ENCODE results near the gene DTX2. TPM values are rescaled to one million over a fixed set of nuclear protein-coding genes. Genes with fewer than 3 reads are reported as not detected.
"Not testable (repeated sequence)": the region's sequence is repeated elsewhere in the genome, so short reads cannot be mapped to it uniquely, and the experiment has no call there.

The DTX2 gene
- polyA plus RNA-seq, 1 donor from 2014 or later, result 2.4 TPM

- H3K4me3 ChIP-seq (ENCODE audit: low read length); H4K20me1 ChIP-seq (ENCODE audit: insufficient read depth); H3K36me3 ChIP-seq (ENCODE audit: insufficient read depth, low read length); H3K9ac ChIP-seq (ENCODE audit: low read length); H2AFZ ChIP-seq (ENCODE audit: low read depth, low read length); H3K9me3 ChIP-seq (ENCODE audit: low read length); H3K4me2 ChIP-seq (ENCODE audit: low read length); H3K9me2 ChIP-seq (ENCODE audit: insufficient read depth, low read length); H3K27me3 ChIP-seq (ENCODE audit: insufficient read depth, low read depth, low read length); H3K79me2 ChIP-seq (replicated peaks; ENCODE audit: insufficient read depth, low read length); H3F3A ChIP-seq (ENCODE audit: insufficient read depth, low read length, poor library complexity, severe bottlenecking); H3K27ac ChIP-seq (ENCODE audit: low read length): not testable (repeated sequence)
Observed at GRCh38 chr7:76441792-76442191, 19.7 kb upstream of the DTX2 start.

- not testable (repeated sequence) for H3K9ac ChIP-seq (ENCODE audit: low read length); H4K20me1 ChIP-seq (ENCODE audit: insufficient read depth); H3K27me3 ChIP-seq (ENCODE audit: insufficient read depth, low read depth, low read length); H3K4me3 ChIP-seq (ENCODE audit: low read length); H3K4me2 ChIP-seq (ENCODE audit: low read length); H2AFZ ChIP-seq (ENCODE audit: low read depth, low read length); H3K79me2 ChIP-seq (replicated peaks; ENCODE audit: insufficient read depth, low read length); H3K9me2 ChIP-seq (ENCODE audit: insufficient read depth, low read length); H3K36me3 ChIP-seq (ENCODE audit: insufficient read depth, low read length); H3K27ac ChIP-seq (ENCODE audit: low read length); H3K9me3 ChIP-seq (ENCODE audit: low read length); H3F3A ChIP-seq (ENCODE audit: insufficient read depth, low read length, poor library complexity, severe bottlenecking)
Observed at GRCh38 chr7:76442664-76443446, 18.7 kb upstream of the DTX2 start.

GRCh38 chr7:76443846-76444245 lies 17.7 kb upstream of the DTX2 start:
- H3K27me3 ChIP-seq (ENCODE audit: insufficient read depth, low read depth, low read length); H3K9me3 ChIP-seq (ENCODE audit: low read length); H3K9ac ChIP-seq (ENCODE audit: low read length); H3K36me3 ChIP-seq (ENCODE audit: insufficient read depth, low read length); H3K4me2 ChIP-seq (ENCODE audit: low read length); H2AFZ ChIP-seq (ENCODE audit: low read depth, low read length); H3K9me2 ChIP-seq (ENCODE audit: insufficient read depth, low read length); H4K20me1 ChIP-seq (ENCODE audit: insufficient read depth); H3K79me2 ChIP-seq (replicated peaks; ENCODE audit: insufficient read depth, low read length); H3K4me3 ChIP-seq (ENCODE audit: low read length); H3K27ac ChIP-seq (ENCODE audit: low read length); H3F3A ChIP-seq (ENCODE audit: insufficient read depth, low read length, poor library complexity, severe bottlenecking): not testable (repeated sequence)

GRCh38 chr7:76445577-76446008 lies 15.9 kb upstream of the DTX2 start:
- not testable (repeated sequence) for H3K27ac ChIP-seq (ENCODE audit: low read length); H3F3A ChIP-seq (ENCODE audit: insufficient read depth, low read length, poor library complexity, severe bottlenecking); H2AFZ ChIP-seq (ENCODE audit: low read depth, low read length); H3K27me3 ChIP-seq (ENCODE audit: insufficient read depth, low read depth, low read length); H4K20me1 ChIP-seq (ENCODE audit: insufficient read depth); H3K79me2 ChIP-seq (replicated peaks; ENCODE audit: insufficient read depth, low read length); H3K9ac ChIP-seq (ENCODE audit: low read length); H3K9me3 ChIP-seq (ENCODE audit: low read length); H3K4me2 ChIP-seq (ENCODE audit: low read length); H3K36me3 ChIP-seq (ENCODE audit: insufficient read depth, low read length); H3K9me2 ChIP-seq (ENCODE audit: insufficient read depth, low read length); H3K4me3 ChIP-seq (ENCODE audit: low read length)

GRCh38 chr7:76457017-76457416 lies 4.5 kb upstream of the DTX2 start:
- H3F3A ChIP-seq (ENCODE audit: insufficient read depth, low read length, poor library complexity, severe bottlenecking); H3K27me3 ChIP-seq (ENCODE audit: insufficient read depth, low read depth, low read length); H3K4me2 ChIP-seq (ENCODE audit: low read length); H3K79me2 ChIP-seq (replicated peaks; ENCODE audit: insufficient read depth, low read length); H3K9ac ChIP-seq (ENCODE audit: low read length); H4K20me1 ChIP-seq (ENCODE audit: insufficient read depth); H3K9me3 ChIP-seq (ENCODE audit: low read length); H2AFZ ChIP-seq (ENCODE audit: low read depth, low read length); H3K4me3 ChIP-seq (ENCODE audit: low read length); H3K9me2 ChIP-seq (ENCODE audit: insufficient read depth, low read length); H3K36me3 ChIP-seq (ENCODE audit: insufficient read depth, low read length); H3K27ac ChIP-seq (ENCODE audit: low read length): not testable (repeated sequence)

GRCh38 chr7:76458504-76458903 lies 3.0 kb upstream of the DTX2 start:
- H3K4me2 ChIP-seq (ENCODE audit: low read length); H3K36me3 ChIP-seq (ENCODE audit: insufficient read depth, low read length); H3K9ac ChIP-seq (ENCODE audit: low read length); H4K20me1 ChIP-seq (ENCODE audit: insufficient read depth); H2AFZ ChIP-seq (ENCODE audit: low read depth, low read length); H3K79me2 ChIP-seq (replicated peaks; ENCODE audit: insufficient read depth, low read length); H3K9me2 ChIP-seq (ENCODE audit: insufficient read depth, low read length); H3F3A ChIP-seq (ENCODE audit: insufficient read depth, low read length, poor library complexity, severe bottlenecking); H3K9me3 ChIP-seq (ENCODE audit: low read length); H3K27me3 ChIP-seq (ENCODE audit: insufficient read depth, low read depth, low read length); H3K27ac ChIP-seq (ENCODE audit: low read length); H3K4me3 ChIP-seq (ENCODE audit: low read length): not testable (repeated sequence)

- H3F3A ChIP-seq (ENCODE audit: insufficient read depth, low read length, poor library complexity, severe bottlenecking); H3K27me3 ChIP-seq (ENCODE audit: insufficient read depth, low read depth, low read length); H3K9me3 ChIP-seq (ENCODE audit: low read length); H3K9ac ChIP-seq (ENCODE audit: low read length); H2AFZ ChIP-seq (ENCODE audit: low read depth, low read length); H3K4me3 ChIP-seq (ENCODE audit: low read length); H3K4me2 ChIP-seq (ENCODE audit: low read length); H3K9me2 ChIP-seq (ENCODE audit: insufficient read depth, low read length); H3K27ac ChIP-seq (ENCODE audit: low read length); H3K79me2 ChIP-seq (replicated peaks; ENCODE audit: insufficient read depth, low read length); H4K20me1 ChIP-seq (ENCODE audit: insufficient read depth); H3K36me3 ChIP-seq (ENCODE audit: insufficient read depth, low read length): not testable (repeated sequence)
Observed at GRCh38 chr7:76460767-76461166, 742 bp upstream of the DTX2 start.

- H3K79me2 ChIP-seq (replicated peaks; ENCODE audit: insufficient read depth, low read length); H4K20me1 ChIP-seq (ENCODE audit: insufficient read depth); H3K4me3 ChIP-seq (ENCODE audit: low read length); H3K27me3 ChIP-seq (ENCODE audit: insufficient read depth, low read depth, low read length); H3K36me3 ChIP-seq (ENCODE audit: insufficient read depth, low read length); H3K27ac ChIP-seq (ENCODE audit: low read length); H3F3A ChIP-seq (ENCODE audit: insufficient read depth, low read length, poor library complexity, severe bottlenecking); H3K9ac ChIP-seq (ENCODE audit: low read length); H3K9me2 ChIP-seq (ENCODE audit: insufficient read depth, low read length); H3K4me2 ChIP-seq (ENCODE audit: low read length); H3K9me3 ChIP-seq (ENCODE audit: low read length); H2AFZ ChIP-seq (ENCODE audit: low read depth, low read length): not testable (repeated sequence)
Observed at GRCh38 chr7:76462271-76462882, 868 bp downstream of the DTX2 start.
